ENCODE results near the gene SMAD6.
"Not testable (repeated sequence)": the region's sequence is repeated elsewhere in the genome, so short reads cannot be mapped to it uniquely, and the experiment has no call there.

Gene SMAD6

DNA sequence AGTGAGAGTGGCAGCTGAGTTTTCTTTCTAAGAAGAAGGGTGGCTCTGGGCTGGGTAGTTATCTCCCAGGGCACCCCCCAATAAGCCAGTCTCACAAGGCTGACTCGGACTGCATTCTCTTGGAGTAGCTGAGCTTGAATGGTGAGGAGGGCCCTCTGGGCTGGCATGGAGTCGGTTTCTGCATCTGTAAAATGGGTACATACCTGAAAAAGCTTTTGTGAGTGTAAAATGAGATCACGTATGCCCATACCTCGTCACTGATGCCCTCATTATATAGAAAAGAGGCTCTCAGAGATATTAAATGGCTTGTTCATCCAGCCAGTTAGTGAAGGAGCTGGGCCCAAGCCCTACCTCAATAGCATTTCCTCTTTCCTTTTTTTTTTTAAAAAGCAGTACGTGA lies 41.2 kb downstream of the SMAD6 start:
- no peak for DNase-seq (ENCODE audit: low read depth)

DNA sequence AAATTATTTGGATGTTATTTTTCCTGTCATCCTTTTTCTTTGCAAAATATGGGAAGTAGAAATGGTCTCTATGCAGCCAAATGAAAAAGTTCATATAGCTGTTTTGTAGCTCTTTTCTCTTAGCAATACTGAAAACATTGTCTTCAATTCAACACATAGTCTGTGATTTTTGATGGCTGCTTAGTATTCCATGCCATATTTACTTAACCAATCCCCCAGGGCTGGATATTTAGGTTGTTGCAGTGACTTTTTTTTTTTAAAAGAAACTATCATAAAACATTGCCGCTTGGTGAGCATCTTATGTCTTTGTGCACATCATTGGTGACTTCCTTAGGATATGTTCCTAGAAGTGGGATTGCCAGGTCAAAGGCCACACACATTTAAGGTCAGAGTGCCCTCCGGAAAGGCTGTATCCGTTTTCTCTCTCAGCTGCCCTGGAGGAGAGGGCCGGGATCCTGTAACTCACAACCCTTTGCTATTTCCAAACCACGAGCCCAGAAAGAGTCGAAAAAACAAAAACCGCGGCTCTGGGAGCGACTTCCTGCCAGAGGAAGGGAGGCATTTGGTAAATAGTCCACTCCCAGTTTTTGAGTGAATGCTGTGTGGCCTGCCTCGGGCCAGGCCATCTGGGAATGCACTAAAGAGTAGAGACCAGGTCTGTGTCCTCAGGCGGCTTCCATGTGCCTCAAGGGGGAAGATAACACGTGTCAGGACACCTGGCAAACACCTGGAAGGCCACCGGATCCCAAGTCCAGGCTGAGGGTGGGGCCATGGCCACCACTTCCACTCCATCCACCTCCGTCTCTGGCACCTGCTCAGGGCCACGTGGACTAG lies 41.9 kb downstream of the SMAD6 start:
- no peak for DNase-seq (ENCODE audit: low read depth)

DNA sequence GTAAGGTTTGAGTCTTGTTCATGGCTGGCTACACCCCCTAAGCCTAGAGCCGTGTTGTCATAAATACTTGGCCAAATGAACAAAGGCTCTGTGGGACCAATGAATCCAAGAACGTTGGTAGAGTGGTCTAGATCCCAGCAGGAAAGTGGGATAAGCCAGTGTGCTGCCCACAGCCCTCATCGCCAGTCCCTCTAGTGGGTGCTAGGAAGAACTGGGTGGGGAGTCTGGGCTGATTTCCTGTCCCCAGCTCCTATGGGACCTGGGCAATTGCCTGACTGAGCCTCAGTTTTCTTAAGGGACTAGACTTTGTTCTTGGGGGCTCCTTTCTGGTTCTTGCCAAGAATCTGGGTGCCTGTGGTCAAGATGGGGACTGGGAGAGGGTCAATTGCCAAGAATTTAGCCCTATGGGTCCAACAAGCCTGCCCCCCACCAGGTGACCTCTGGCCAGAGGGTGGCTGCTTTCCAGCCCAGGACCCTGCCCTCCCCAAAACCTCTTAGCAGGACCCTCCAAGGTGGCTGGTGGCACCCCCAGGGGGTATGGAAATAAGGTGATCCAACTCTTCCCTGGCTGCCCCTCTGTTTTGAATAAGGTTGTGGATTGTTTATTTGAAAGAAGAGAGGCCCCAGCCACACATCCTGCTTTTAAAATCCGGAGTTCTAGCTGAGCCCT lies 42.7 kb downstream of the SMAD6 start:
- no peak for DNase-seq (ENCODE audit: low read depth)

- no peak for DNase-seq (ENCODE audit: low read depth)
These were observed 43.6 kb downstream of the SMAD6 start for GRCh38 chr15:66745530-66746230.

DNA sequence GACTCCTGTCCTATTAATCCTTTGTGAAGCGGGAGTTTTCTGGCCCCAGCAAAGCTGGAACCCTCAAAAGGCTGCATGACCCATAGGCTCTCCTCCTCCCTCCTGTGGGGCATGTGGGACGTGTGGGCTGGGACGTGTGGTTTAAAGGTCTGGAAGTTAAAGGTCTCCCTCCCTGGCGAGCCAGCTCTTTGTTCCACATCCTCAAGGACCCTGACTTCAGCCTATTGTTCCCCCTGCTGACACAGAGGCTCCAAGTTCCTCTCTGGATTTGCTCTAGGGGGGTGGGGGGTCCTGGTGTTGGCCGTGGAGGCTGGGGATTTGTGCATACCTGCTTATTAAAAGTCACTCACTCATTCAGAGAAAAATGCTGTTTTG lies 44.2 kb downstream of the SMAD6 start:
- DNase-seq (ENCODE audit: low read depth), result no peak

DNA sequence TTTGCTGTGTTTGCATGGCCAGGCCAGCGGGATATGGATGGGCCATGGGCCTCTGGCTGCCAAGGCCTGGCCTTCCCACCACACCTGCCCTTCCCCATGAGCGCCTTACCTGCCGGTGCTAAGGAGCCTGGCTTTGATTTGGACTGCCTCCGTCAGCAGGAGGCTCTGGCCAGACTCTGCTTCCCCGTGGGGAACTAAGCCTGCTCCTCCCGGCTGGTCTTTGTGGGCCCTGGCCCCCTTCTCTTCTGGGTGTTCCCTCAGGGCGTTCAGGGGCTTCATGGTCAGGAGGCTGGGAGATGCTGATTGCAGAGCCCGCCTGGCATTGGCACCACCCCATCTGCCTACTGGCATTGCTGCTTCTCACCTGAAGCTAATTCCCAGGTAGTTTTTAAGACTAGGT lies 45.2 kb downstream of the SMAD6 start:
- no peak for DNase-seq (ENCODE audit: low read depth)

- DNase-seq (ENCODE audit: low read depth), result no peak
These were observed 46.1 kb downstream of the SMAD6 start for GRCh38 chr15:66747886-66748707.

GRCh38 chr15:66748708-66749035 lies 46.6 kb downstream of the SMAD6 start:
- no peak for DNase-seq (ENCODE audit: low read depth)

- no peak for DNase-seq (ENCODE audit: low read depth)
These were observed 48.0 kb downstream of the SMAD6 start for GRCh38 chr15:66749841-66750575.

GRCh38 chr15:66750609-66751008 lies 48.6 kb downstream of the SMAD6 start:
- DNase-seq (ENCODE audit: low read depth), result no peak

DNA sequence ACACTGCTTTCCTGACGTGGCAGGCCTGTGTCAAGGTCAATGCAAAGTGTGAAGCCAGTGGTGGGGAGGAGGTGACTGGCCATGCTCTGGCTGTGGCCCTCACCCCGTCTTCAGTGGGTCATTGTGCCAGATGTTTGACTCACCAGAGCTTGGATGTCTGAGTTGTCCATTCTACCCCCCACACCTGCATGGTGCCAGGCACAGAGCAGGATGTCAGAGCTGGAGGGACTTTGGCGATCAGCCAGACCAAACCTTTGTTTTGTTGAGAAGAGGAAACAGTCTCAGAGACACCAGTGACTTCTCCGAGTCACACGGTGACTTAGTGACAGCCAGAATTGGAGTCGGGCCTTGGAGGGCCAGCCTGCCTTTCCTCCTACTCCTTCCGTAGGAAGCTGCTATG lies 49.5 kb downstream of the SMAD6 start:
- DNase-seq (ENCODE audit: low read depth), result no peak

DNA sequence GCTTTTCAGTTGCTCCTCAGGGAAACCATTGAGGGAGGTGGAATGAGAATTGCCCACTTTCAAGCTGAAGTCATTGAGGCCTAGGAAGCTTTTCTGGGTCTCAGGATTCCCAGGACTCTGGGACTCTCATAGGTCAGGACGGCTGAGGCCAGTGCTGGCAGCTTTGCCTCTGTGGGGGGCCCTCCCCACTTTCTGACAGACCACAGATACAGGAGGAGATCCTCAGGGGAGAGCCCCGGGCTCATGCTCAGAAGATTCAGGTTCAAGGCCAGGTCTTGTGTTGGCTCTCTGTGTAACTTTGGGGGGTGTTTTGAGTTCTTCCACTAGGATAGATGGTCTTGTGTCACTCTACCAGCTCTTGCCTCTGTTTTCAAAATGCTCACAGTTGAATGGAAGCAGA lies 50.0 kb downstream of the SMAD6 start:
- DNase-seq (ENCODE audit: low read depth), result no peak

GRCh38 chr15:66753687-66754377 lies 51.8 kb downstream of the SMAD6 start:
- DNase-seq (ENCODE audit: low read depth), result no peak

- DNase-seq (ENCODE audit: low read depth), result no peak
These were observed 52.8 kb downstream of the SMAD6 start for GRCh38 chr15:66754789-66755188.

- no peak for DNase-seq (ENCODE audit: low read depth)
These were observed 53.4 kb downstream of the SMAD6 start for GRCh38 chr15:66755298-66756068.

DNA sequence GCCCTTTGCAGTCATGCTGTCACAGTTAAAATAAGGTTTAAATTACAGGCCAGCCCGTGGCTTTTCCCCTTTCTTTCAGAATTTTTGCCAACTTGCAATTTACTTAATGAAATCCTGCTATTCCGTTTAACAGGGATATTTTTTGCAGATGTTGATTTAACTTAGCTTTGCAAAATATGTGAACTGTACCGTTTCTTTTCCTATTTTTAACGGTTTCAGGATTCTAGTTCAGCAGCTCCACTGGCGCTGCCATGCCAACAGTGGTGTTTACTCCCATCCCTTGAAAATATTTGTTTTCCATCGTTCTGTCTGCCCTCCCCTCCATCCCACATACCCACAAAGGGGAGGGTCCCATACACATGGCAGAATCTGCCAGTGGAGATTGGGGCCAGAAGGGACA lies 54.3 kb downstream of the SMAD6 start:
- DNase-seq (ENCODE audit: low read depth), result no peak

DNA sequence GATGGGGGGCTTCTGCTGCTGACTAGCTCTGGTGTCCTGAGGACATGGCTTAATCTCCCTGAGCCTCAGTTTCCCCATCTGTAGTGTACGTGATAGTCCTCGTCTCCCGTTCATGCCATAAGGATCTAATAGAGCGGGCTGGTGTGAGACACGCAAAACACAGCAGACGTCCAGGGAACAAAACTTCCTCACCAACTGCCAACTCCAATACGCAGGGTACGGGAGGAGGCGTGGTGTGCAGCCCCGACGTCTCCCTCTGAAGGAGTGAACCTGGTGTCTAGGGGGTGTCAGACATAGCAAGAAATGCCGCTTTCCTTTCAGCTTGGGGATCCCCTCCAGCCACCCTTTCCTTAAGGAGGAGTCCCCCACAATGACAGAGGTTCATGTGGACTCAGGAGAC lies 55.0 kb downstream of the SMAD6 start:
- no peak for DNase-seq (ENCODE audit: low read depth)

DNA sequence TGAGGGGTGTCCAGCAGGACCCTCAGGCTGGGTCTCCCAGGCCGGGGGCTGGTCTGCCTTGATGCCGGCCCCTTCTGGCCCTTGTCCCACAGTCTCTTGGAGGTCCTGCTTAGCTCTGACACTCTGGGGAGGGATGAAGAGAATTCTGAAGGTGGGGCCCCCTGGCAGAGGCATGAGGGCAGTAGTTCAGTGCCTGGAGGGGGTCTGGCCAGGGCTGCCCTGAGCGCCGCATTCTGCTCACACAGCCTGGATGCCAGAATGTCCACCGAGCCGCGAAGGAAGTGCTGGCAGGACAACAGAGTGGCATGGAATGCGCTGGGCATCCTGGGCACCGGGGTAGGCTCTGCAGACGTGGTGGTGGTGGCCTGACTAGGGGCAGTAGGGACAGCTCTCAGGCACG lies 55.5 kb downstream of the SMAD6 start:
- no peak for DNase-seq (ENCODE audit: low read depth)

DNA sequence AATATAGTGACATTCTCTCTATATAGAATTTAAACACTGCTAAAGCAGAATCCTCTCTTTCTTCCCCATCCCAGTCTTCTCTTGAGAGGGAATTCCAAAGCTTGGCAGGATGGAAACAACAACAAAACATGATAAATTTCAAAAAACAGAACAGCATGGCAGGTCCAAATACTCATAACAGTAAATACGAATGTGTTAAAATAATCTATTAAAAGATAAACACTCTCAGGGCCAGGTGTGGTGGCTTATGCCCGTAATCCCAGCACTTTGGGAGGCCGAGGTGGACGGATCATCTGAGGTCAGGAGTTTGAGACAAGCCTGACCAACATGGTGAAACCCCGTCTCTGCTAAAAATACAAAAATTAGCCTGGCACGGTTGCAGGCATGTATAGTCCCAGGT lies 56.2 kb downstream of the SMAD6 start:
- not testable (repeated sequence) for DNase-seq (ENCODE audit: low read depth)

GRCh38 chr15:66758844-66759243 lies 56.8 kb downstream of the SMAD6 start:
- no peak for DNase-seq (ENCODE audit: low read depth)

Measured in activated T-cell treated with anti-CD3 and anti-CD28 coated beads for 48 hours (primary cell).